Measurements from ENCODE around the gene CRTC2. TPM values are rescaled to one million over a fixed set of nuclear protein-coding genes. Genes with fewer than 3 reads are reported as not detected.

The CRTC2 gene
- total and polyA plus RNA-seq, 9 of the 15 experiments (the other 6 are each of a cell fraction or from before 2014, with no cell fraction given): 2.7 to 26.4 (median 10.2) TPM

- TF ChIP-seq, protein P1, sequence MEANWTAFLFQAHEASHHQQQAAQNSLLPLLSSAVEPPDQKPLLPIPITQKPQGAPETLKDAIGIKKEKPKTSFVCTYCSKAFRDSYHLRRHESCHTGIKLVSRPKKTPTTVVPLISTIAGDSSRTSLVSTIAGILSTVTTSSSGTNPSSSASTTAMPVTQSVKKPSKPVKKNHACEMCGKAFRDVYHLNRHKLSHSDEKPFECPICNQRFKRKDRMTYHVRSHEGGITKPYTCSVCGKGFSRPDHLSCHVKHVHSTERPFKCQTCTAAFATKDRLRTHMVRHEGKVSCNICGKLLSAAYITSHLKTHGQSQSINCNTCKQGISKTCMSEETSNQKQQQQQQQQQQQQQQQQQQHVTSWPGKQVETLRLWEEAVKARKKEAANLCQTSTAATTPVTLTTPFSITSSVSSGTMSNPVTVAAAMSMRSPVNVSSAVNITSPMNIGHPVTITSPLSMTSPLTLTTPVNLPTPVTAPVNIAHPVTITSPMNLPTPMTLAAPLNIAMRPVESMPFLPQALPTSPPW (CRISPR knock-in tag; IDR thresholded peaks at IDR 0.05): peak; percentile 35; the same call in 1 of the 2 replicates
- TF ChIP-seq ZBTB34 (CRISPR knock-in tag; IDR thresholded peaks at IDR 0.05) (no peak), CHAMP1 (IDR thresholded peaks at IDR 0.05) (0 out of 2 replicates have a peak, but pooled peaks have one; percentile 27), ZNF551 (CRISPR knock-in tag; IDR thresholded peaks at IDR 0.05) (no peak), USF2 (CRISPR knock-in tag; IDR thresholded peaks at IDR 0.05) (no peak), NONO (IDR thresholded peaks at IDR 0.05; ENCODE audit: low read depth in 2 of 2, low read length in 1 of 2) (peak in 1 of 2 experiments; percentile 22; a peak in 1 of 4 replicates), ZKSCAN8 (CRISPR knock-in tag; IDR thresholded peaks at IDR 0.05) (no peak), ATF7 (IDR thresholded peaks at IDR 0.05) (peak; percentile 35; the same call in 1 of the 2 replicates), ZNF384 (IDR thresholded peaks at IDR 0.05; ENCODE audit: low read depth, low read length) (no peak), TAF7 (tag; IDR thresholded peaks at IDR 0.05) (peak; percentile 47; the same call in 1 of the 2 replicates), LEF1 (IDR thresholded peaks at IDR 0.05) (no peak), SMAD2 (IDR thresholded peaks at IDR 0.05; ENCODE audit: low read depth, low read length) (no peak), HLTF (IDR thresholded peaks at IDR 0.05) (no peak), HNRNPUL1 (IDR thresholded peaks at IDR 0.05; ENCODE audit: low read length) (no peak), ZNF766 (CRISPR knock-in tag; conservative IDR thresholded peaks at IDR 0.05) (peak; percentile 72; the same call in 1 of the 2 replicates), ZNF232 (CRISPR knock-in tag; IDR thresholded peaks at IDR 0.05) (no peak), ZNF263 (CRISPR knock-in tag; IDR thresholded peaks at IDR 0.05; ENCODE audit: borderline replicate concordance) (no peak; the same call in 1 of the 2 replicates), HDAC2 (IDR thresholded peaks at IDR 0.05) (no peak; the same call in 1 of the 2 replicates), E4F1 (CRISPR knock-in tag; IDR thresholded peaks at IDR 0.05; ENCODE audit: borderline replicate concordance) (no peak)
These were observed 19.1 kb upstream of the CRTC2 start, which contains the start of gene JTB (continued) for GRCh38 chr1:153977250-153978240.

Data from K562 (cell line).